HG03196 (cell line): ENCODE measurements around the gene FDX1.

Experiments
- ATAC-seq: cut with Tn5 transposase; IDR thresholded peaks from one replicate; pipeline ENCODE4 v1.9.1; 2021; ENCODE audit not compliant: unreplicated experiment

FDX1 gene

DNA sequence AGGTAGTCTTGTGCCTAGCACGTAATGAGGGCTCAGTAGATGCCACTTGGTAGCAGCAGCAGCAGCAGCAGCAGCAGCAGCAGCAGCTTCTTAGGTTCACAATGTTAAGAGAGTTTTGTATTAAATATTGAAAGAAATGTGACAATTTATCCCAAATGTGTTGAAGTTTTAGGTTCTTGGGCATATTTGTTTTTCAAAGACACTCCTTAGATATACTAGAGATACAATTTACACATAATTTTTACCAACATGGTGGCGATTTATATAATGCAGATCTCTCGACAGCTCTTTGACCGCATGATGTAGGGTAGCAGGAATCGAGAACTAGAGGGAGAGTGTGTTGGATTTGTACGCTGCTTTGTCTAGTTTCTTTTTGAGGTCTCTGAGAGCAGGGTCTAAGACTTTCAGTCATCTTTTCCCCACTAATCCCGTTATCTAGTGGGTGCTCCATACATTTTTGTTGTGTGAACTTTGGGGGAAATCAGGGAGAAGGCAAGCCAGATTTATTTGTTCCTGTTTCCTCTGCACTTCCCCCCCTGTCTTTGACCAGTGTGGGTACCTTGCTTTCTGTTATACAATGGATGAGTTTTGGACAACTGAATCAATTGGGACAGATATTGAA lies 1.4 kb downstream of the FDX1 start:
- ATAC-seq, result no peak

DNA sequence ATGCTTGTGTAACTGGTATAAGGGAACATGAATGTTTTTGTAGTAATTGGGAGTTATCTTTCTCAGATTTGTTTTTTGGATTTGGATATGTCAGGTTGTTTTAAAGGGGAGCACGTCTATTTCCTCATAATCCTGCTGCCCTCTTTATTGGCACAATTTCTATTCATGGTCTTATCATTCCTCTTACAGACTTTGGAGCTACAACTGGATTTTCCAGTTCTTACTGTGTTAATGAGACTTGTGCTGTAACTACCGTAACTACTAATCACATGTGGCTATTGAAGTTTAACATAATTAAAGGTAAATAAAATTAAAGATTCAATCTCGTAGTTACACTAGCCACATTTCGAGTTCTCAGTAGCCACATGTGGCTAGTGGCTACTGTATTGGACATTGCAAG lies 1.9 kb downstream of the FDX1 start:
- ATAC-seq, result no peak

DNA sequence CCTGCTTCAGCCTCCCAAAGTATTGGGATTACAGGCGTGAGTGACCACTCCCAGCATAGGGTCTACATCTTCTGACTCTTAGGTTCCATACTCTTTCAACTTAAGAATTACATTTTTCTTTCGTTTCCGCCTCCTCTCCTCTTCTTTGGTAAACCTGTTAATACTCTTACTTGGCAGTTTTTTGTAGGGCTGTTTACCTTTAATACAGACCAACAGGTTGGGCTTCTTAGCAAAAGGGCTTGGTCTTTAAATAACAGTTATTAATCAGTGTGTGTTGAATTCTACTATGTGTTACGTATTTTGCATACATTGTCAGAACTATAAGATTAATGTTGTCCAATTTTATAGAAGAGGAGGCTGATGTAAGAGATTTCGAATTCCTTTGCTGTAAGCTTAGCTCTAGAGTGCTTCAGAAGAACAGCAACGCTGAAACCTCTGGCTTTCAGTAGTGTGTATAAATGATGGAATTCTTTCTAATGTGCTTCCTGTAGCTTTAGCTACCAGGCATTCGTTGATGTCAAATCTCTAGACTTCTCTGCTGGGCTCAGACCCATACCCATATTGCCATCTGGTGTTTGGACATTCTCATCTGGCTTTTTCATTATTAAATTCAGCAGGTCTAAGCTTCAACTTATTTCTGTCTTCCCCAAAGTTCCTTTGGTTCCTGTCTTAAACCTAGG lies 3.1 kb downstream of the FDX1 start:
- no peak for ATAC-seq

DNA sequence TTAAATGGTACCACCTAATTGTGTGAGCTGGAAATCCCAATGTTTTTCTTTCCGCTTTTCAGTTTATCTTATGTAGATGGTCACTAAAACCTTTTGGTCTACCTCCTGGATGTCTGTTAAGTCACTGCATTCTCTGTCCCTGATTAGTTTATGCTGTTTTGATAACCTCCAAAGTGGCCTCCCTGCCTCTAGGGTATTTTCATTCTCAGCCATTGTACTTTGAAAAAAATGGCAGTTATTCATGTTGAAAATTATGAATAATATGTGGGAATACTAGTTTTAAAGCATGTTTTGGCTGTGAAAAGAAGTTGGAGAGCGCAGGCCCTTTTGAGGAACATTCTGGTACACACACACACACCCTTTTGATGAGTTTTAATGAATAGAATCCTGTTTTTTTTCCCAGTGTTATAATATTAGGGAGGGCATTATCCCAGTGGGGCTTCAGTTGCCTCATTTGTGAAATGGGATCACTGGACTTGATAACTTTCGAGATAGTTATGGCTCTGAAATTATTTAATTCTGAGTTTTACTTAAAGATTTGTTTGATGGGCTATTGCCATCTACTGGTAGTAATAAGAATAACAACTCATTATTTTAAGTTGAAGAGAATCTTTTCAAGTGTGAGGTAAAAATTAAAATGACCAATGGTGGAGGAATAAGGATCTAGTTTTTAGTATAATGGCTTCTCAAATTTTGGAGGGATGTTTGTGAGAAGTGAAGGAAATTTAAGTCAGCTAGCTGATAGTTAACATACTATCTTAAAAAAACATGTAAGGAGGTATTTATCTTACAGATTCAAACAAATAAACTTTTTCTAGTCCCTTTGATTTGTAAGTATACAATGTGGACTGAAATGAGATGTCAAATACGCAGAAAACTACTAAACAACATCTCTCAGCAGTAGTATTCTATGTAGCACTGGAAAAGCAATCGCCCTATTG lies 3.9 kb downstream of the FDX1 start:
- ATAC-seq, result no peak

DNA sequence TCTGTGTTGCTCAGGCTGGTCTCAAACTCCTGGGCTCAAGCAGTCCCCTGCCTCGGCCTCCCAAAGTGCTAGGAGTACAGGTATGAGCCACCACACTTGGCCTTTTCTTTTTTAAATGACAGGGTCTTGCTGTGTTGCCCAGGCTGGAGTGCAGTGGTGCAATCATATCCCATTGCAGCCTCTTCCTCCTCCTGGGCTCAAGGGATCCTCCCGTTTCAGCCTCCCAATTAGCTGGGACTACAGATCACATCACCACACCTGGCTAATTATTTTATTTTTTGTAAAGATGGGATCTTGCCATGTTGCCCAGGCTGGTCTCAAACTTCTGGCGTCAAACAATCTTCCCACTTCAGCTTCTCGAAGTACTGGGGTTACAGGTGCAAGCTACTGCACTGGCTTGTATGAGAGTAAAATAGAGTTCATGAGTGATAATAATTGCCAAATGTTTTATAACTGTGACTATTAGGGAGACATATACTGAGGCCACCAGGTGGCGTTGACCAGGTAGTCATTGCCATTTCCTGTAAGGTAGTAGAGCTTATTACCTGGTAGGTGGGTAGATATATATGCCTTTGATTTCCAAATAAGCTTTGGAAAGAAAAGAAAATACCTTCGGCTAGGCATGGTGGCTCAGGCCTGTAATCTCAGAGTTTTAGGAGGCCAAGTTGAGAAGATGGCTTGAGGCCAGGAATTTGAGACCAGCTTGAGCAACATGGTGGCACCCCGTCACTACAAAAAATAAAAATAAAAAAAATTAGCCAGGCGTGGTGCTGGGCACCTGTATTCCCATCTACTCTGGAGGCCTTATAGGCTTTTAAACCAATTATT lies 5.4 kb downstream of the FDX1 start:
- ATAC-seq, result peak; percentile 17

DNA sequence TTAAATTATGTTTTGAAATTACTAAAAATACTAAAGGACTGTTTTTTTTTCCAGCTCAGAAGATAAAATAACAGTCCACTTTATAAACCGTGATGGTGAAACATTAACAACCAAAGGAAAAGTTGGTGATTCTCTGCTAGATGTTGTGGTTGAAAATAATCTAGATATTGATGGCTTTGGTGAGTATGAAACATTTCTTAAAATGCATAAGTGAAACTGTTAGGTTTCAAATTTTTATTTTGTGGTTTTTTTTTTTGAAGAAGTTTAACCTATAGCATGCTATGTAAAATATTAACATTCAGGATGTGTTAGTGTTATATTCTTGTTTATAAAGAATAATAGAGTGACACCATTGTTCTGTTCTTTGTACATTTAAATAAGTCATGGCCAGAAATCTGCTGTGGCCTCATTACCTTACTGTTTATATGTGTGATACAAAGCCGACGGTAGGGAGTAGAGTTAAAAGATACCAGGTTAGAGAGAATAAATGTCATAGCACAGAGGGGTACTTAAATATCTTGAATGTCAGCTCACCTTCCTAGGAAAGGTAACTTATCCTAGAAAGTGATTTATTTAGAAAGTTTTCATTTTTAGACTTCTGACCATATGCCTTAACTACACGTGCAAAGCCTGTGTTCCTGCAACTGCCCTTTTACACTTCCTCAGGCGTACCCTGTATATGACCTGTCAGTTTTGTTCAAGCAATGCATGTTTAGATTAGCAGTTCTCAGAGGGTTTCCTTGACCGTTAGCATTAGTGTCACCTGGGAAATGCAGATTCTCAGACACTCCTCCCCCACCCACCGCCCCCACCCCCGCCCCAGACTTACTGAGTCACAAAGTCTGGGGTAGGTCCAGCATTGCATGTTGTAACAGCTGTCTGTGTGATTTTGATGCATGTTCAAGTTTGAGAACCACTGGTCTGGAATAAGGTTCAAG lies 6.3 kb downstream of the FDX1 start:
- ATAC-seq, result peak; percentile 44

DNA sequence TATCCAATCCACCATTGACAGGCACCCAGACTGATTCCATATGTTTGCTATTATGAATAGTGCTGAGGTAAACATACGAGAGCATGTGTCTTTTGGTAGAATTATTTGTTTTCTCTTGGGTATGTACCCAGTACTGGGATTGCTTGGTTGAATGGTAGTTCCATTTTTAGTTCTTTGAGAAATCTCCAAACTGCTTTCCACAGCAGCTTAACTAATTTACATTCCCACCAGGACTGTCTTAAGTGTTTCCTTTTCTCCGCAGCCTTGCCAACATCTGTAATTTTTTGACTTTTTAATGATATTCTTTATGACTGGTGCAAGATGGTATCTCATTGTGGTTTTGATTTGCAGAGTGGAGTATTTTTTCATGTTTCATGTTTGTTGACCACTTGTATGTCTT lies 8.3 kb downstream of the FDX1 start:
- ATAC-seq, result no peak

DNA sequence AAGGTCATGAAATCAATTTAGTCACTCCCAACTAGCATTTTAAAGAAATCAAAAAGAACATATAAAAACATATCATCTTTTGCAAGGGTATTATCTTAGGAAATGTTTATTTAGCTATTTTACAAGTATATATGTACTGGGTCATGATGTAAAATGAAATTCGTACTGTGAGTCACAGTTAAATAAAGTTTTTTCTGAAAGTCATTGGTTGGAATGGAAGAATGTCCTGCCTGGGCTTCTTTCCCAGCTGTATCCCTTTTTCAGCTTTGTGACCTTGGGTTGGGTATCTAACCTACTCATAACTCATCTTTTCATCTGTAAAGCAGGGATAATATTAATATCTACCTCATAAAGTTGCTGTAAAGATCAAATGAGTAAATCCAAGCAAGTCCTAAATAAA lies 15.7 kb downstream of the FDX1 start:
- no peak for ATAC-seq

DNA sequence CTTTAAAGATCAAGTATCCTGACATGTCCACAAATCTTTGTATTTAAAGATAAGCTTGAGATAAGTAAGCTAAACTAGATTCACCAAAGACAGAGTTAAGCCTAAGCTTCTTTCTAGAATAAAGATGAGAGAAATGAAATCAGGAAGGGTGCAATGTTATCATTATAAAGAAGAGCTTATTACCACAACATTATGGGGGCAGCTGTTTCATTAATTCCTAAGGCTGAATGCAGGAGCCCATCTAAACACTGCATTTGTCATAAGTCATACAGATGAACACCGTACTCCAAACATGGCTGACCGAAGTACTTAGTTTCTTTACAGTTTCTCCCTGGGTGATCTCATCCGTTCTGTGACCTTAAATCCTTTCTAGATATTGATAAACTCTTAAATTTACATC lies 16.3 kb downstream of the FDX1 start:
- ATAC-seq, result no peak

DNA sequence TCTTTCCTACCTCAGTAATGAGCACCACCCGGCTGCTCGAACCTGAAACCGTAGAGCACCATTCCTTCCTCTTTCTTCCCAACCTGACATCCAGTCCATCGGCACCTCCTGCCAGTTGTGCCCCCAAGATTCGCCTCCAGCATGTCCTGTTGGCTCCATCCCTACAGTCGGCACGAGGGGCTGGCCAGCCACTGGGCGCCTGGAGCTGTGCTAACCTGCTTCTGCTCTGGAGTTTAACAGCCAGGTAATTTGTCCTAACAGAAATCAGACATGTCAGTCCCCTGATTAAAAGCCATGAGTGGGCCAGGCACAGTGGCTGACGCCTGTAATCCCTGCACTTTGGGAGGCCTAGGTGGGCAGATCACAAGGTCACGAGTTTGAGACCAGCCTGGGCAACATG lies 16.8 kb downstream of the FDX1 start:
- no peak for ATAC-seq

DNA sequence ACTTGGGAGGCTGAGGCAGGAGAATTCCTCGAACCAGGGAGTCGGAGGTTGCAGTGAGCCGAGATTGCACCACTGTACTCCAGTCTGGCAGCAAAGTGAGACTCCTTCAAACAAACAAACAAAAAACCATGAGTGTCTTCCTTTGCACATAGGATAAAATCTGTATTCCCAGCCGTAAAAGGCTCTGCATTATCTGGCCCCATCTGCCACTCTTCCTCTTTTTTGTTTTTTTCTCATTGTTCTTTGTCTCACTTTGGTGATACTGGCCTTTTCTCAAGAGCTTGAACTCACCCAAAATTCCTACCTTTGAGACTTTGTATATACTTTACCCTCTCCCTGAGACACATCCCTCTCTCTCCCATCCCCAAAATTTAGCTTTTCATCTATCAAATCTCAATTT lies 17.6 kb downstream of the FDX1 start:
- ATAC-seq, result no peak

DNA sequence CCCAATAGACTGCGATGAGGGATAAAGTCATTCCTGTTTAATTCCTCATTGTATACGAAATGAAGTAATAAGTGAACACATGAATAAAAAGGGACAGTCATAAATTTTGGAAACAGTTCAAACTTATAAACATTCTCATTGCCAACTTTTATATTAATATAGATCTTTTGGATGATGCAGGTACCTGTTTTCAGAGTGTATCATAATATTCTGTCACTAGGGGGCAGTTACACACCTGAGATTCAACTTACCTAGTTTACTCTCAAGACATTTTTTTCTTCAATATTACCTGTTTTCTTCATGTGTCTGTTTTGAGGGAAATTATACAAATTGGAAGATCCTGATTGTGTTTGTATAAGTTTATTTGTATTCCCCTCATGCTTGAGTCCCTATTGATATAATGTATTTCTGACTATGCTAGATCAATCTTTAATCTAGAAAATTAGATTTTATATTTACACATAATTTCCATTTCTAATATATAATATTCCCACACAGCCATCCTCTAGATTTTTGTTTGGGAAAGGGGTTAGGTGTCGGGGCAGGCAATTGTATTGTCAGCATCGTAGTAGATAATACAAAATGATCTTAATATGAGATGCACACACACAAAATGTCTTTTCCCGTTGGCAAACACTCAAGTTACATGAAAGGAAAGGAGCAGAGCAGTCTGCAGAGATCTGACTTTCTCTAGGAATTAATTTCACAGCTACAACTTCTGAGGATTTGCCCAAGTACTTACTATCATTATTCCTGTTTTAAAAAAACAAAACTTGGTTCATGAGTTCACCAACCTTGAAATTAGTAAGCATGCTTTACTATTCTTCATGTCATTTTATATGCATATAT lies 18.4 kb downstream of the FDX1 start:
- no peak for ATAC-seq

DNA sequence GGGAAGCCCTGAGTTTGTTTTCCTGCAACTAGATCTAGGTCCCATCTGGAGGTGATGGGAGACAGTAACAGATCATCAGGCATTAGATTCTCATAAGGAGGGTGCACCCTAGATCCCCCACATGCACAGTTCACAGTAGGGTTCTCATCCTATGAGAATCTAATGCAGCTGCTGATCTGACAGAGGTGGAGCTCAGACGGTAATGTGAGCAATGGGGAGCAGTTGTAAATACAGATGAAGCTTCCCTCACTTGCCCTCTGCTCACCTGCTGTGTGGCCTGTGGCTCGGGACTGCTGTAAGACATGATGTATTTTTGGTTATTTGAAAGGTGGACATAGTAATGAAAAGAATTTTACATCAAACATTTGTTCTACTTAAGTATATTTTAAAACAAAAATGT lies 20.5 kb downstream of the FDX1 start:
- ATAC-seq, result no peak

DNA sequence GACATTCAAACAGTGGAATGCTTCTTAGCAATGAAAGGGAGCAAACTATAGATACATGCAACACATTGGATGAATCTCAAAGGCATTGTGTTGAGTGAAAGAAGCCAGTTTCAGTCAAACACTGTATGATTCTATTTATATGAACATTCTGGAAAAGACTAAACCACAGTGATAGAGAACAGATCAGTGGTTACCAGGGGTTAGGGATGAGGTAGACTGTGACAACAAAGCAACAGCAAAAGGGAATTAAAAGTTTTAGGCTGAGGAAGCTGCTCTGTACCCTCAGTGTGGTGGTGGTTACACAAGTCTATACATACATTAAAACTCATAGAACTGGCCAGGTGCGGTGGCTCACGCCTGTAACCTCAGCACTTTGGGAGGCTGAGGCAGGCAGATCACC lies 23.0 kb downstream of the FDX1 start:
- ATAC-seq, result no peak

DNA sequence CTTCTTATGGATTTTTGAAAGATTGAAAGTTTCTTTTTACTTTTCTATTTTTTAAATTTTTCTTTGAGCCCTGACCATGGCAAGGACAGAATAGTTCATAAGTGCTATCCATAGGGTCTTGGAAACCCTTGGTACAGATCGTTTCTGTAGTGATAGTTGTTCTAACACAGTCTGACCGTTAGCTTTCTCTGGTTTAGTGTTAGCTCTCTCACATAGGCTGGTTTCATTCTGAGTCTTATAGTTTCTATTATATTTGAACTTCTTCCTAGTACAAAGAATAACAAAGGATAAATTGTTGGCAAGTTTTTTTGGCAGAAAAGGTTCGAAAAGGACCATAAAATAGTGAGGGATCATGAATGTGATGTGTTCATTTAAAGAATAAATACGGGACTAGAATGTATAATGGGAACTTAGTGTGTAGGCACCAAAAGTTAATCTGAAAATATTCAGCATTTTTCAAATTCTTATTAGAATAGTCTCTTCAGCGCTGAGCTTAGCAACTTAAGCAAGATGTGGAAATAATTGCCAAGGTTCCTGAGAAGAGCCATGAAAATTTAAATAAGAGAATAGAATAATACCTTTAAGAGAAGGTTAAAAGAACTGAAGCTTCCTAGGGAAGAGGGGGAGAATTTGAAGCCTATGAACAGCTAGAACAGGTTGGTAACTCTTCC lies 24.1 kb downstream of the FDX1 start:
- ATAC-seq, result peak; percentile 74

DNA sequence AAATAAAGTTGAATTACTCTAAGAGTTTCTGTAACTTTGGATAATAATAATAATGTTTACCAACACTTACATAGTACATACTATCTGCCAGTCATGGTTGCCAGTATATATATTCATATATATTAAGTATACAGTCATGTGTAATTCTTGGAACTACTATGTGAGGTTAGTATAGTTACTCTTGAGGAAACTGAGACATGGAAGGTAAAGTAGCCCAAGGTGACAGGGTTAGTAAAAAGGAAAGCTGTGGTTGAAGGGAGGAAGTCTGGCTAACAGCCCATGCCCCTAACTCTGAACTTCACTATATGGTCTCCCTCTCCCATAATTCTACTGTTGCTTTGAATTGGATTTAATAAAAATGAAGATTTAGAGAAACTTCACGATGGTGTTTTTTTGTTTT lies 24.9 kb downstream of the FDX1 start:
- no peak for ATAC-seq

DNA sequence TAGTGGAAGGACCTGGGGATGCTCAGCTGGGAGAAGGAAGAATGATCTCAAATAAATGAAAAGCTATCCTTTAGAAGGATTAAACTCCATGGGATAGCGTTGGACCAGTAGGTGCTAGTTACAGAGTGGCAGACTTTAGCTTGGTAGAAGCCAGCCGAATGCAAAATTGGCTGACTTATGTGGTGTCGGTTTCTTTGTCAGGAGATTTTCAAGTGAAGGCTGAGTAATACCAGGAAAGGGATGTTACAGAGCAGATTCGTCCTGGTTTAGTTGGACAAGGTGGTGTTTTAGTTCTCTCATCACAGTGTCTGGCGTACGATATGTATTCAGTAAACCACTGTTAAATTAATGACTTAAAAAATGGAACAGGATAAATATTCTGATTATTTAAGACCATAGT lies 26.0 kb downstream of the FDX1 start:
- no peak for ATAC-seq

DNA sequence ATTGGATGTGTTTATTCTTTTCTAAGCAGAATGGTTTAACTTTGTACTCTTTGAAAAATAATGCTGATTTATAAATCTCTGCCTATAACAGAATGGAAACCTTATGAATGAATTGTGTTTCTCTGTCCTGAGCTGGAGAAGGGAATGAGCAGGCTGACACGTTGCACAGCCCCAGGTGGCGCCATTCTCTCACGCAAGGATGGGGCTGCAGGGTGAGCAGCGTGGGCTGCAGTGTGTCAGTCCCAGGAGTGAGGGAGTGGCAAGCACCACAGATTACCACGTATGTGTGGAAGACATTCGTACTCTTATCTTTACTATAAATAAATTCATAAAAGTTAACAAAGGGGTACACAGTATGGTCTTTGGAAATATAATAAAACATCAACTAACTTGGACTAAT lies 33.4 kb downstream of the FDX1 start:
- ATAC-seq, result no peak

DNA sequence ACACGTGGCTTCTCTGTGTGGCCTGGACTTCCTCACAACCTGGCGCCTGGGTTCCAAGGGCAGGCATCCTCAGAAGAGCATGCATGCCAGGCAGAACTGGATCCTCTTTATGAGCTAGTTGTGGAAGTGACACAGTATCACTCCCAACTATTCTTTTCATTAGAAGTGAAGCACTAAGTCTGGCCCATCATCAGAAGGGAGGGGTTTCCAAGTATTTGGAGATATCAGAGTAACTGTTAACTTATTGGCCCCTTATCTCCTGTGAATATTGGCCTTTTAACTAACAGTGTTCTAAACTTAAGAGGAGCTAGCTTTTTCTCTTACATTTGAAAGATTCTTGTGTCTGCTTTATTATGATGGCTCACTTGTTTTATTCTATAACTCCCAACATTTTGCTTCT lies 35.5 kb downstream of the FDX1 start:
- no peak for ATAC-seq
